Measurements from ENCODE around the gene UGT1A5.

GRCh38 chr2:233728723-233729301 is 16.1 kb downstream of the UGT1A5 start, which contains the start of gene UGT1A3:
- TF ChIP-seq CTCF (IDR thresholded peaks at IDR 0.05 in 2 of 3, conservative IDR thresholded peaks at IDR 0.05 in 1 of 3; ENCODE audit: control insufficient read depth in 2 of 3, extremely low read depth in 1 of 3, insufficient read depth in 1 of 3, low read depth in 3 of 3, low read length in 3 of 3) (no peak), JUNB (IDR thresholded peaks at IDR 0.05) (no peak), POLR2AphosphoS5 (IDR thresholded peaks at IDR 0.05; ENCODE audit: low read length) (no peak), CREB1 (IDR thresholded peaks at IDR 0.05; ENCODE audit: low read depth) (no peak), E2F4 (IDR thresholded peaks at IDR 0.05; ENCODE audit: low read depth, low read length) (no peak), EZH2 (IDR thresholded peaks at IDR 0.05; ENCODE audit: borderline replicate concordance, control insufficient read depth, low read depth, low read length) (no peak)
- TF ChIP-seq, protein P1, sequence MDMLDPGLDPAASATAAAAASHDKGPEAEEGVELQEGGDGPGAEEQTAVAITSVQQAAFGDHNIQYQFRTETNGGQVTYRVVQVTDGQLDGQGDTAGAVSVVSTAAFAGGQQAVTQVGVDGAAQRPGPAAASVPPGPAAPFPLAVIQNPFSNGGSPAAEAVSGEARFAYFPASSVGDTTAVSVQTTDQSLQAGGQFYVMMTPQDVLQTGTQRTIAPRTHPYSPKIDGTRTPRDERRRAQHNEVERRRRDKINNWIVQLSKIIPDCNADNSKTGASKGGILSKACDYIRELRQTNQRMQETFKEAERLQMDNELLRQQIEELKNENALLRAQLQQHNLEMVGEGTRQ (IDR thresholded peaks at IDR 0.05; ENCODE audit: borderline replicate concordance, low read depth, low read length), result no peak
- TF ChIP-seq, protein P2, sequence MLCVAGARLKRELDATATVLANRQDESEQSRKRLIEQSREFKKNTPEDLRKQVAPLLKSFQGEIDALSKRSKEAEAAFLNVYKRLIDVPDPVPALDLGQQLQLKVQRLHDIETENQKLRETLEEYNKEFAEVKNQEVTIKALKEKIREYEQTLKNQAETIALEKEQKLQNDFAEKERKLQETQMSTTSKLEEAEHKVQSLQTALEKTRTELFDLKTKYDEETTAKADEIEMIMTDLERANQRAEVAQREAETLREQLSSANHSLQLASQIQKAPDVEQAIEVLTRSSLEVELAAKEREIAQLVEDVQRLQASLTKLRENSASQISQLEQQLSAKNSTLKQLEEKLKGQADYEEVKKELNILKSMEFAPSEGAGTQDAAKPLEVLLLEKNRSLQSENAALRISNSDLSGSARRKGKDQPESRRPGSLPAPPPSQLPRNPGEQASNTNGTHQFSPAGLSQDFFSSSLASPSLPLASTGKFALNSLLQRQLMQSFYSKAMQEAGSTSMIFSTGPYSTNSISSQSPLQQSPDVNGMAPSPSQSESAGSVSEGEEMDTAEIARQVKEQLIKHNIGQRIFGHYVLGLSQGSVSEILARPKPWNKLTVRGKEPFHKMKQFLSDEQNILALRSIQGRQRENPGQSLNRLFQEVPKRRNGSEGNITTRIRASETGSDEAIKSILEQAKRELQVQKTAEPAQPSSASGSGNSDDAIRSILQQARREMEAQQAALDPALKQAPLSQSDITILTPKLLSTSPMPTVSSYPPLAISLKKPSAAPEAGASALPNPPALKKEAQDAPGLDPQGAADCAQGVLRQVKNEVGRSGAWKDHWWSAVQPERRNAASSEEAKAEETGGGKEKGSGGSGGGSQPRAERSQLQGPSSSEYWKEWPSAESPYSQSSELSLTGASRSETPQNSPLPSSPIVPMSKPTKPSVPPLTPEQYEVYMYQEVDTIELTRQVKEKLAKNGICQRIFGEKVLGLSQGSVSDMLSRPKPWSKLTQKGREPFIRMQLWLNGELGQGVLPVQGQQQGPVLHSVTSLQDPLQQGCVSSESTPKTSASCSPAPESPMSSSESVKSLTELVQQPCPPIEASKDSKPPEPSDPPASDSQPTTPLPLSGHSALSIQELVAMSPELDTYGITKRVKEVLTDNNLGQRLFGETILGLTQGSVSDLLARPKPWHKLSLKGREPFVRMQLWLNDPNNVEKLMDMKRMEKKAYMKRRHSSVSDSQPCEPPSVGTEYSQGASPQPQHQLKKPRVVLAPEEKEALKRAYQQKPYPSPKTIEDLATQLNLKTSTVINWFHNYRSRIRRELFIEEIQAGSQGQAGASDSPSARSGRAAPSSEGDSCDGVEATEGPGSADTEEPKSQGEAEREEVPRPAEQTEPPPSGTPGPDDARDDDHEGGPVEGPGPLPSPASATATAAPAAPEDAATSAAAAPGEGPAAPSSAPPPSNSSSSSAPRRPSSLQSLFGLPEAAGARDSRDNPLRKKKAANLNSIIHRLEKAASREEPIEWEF (IDR thresholded peaks at IDR 0.05; ENCODE audit: insufficient replicate concordance, low read depth, low read length), result no peak

Measured in GM12878 (cell line).